Activated gamma-delta T cell (primary cell): ENCODE measurements around the gene ERC2.

Experiments
- DNase-seq: peaks from one replicate; lab custom pipeline; 2025; lab: John Stamatoyannopoulos, UW

ERC2 gene

GRCh38 chr3:55989366-55989765 is 478.9 kb downstream of the ERC2 start:
- no peak for DNase-seq

GRCh38 chr3:55988905-55989304 is 479.4 kb downstream of the ERC2 start:
- DNase-seq = no peak

GRCh38 chr3:55984626-55985025 is 483.6 kb downstream of the ERC2 start:
- DNase-seq = no peak

DNA sequence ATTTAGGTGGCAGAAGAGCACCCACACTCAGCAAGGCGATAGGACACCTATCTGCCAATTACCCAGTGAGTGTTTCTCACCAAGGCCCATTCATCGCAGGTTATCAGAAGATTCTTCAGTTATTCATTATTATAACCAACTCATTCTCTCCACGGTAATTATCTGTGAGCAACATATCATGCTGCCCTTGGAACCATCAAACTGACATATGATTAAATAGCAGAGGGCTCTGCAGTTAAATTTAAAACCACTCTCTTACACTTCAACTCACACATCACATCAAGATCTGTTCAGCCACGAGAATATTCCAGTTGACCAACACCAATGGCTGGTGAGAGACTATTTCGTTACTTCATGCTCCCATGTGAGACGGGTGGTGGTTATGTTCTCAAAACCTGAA is 489.3 kb downstream of the ERC2 start:
- DNase-seq = no peak

- DNase-seq = no peak
These were observed 493.7 kb downstream of the ERC2 start for GRCh38 chr3:55974421-55975165.

DNA sequence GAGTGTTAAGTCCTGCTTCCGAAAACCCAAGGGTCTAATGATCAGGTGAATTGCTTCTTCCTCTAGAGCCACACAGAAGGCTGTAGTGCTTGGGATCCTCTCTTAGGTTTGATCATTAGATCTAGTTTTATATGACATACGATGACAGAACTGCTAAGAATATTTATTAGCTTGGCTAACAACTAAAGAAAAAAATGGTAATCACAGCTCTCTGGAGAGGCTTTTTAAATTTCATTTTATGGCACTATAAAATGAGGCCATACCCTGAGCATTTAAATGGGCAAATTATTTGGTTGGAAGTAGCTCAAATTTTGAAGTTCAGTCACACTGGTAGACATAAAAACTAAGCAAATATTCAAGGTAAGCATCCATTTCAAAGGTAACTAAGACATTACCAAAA is 498.6 kb downstream of the ERC2 start:
- DNase-seq = no peak

- DNase-seq = no peak
These were observed 499.9 kb downstream of the ERC2 start for GRCh38 chr3:55968331-55968730.

DNA sequence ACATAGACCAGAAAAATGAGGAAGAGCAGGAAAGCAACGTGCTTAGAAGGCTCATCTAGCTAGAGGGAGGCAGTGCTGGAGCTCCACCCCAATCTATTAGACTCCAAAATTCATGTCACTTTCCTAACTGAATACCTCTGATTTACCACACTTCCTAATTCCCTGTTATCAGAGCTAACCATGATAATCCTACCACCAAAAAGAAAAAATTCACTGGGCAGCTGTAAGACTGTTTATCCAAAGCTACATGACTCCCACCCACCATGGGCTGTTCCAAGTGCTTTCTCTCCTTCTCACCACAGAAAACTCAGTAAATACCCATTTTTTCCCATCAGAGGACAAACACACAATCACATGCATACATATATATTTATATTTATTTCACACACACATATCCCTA is 501.7 kb downstream of the ERC2 start:
- DNase-seq = no peak

GRCh38 chr3:55965776-55966175 is 502.5 kb downstream of the ERC2 start:
- DNase-seq = no peak

DNA sequence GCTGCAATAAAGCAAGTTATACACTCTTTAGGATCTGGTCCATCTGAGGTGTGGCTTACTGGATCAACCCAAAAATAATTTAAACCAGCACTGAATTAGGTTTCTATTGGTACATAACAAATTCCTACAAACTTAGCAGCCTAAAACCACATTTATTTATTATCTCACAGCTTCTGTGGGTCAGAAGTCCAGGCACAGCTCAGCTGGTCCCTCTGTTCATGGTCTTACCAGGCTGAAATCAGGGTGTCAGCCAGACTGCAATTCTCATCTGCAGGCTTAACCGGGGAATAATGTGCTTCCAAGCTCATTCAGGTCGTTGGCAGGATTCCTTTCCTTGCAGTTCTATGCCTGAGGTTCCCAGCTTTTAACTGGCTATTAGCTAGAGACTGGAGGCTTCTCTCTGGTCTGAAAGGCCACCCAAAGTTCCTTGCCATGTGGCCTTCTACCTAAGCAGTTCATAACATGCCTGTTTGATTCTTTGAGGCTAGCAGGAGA is 503.7 kb downstream of the ERC2 start:
- no peak for DNase-seq

DNA sequence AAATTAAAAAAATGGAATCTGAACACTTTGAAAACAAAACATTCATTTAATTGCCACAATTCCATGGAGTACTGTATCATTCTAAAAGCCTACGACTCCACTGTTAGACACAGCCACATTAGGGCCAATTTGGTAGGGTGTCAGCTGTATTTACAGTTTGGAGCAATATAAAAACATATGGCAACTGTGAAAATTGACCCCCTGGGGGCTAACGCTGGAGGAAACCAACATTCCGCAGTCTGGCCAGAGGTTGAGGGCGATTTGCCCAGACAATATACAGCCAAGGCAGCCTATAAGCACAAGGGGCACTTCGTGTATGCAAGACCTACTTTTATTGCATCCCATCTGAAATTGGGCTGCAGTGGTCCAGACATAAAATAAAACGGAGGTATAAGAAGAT is 504.7 kb downstream of the ERC2 start:
- DNase-seq = no peak

GRCh38 chr3:55959471-55960080 is 508.7 kb downstream of the ERC2 start:
- DNase-seq = no peak

DNA sequence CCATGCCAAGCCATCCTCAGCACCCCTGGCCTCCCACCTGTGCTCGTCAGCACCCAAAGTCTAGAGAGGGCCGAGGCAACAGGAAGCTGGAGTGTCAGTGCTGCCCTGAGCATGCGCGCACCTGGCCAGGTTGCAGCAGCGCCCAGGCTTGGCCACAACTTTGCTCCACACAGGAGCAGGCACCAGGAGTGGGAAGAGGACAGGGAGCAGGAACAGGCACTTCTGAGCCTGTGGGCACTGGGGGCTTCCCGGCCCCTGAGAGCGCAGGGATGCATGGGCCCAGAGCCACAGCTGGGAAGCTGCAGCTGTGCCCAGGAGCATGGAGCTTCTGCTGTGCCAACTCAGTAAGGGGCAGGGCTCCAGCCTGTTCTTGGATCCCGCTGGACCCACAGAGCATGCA is 509.7 kb downstream of the ERC2 start:
- DNase-seq = no peak

DNA sequence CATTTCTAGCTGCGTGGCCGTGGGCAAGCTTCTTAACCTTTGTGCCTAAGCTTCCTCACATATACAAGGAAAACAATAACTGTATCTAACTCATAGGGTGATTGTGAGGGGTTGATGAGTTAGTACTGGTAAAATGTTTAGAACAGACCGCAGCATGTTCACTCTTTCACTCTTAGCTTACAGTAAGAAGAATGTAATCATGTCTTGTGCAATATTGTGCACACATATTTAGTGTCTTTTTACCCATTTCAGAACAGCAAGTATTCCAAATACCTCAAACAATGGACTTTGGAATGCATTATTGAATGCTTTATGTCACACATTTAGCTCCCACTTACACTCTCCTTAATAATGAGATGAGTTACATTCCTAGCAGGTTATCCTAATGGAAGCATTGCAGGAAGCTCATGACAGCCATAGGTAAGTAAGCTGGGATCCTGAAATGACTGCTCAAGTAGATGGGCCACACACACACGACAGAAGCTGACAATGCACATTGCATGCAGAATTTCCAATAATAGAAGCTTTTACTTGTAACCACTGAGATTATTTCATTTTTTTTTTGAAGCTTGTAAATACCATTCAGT is 512.3 kb downstream of the ERC2 start:
- no peak for DNase-seq

GRCh38 chr3:55951388-55951787 is 516.9 kb downstream of the ERC2 start:
- DNase-seq = no peak

DNA sequence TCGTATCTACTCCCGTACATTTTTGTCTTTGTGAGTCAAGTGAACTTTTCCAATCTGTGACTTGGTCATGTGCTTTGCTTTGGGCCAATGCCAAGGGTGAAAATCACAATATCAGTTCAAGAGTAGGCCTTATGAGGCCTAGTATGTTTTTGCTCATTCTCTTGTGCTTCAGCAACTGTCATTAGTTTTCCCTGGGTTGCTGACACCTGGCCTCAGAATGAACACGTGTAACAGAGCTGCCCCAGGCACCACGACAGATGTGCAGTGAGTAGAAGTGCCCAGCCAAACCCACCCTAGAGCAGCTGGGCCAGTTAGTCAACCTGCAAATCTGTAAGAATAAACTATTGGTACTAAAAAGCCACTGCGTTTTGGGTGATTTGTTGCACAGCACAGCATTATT is 520.9 kb downstream of the ERC2 start:
- DNase-seq = no peak

GRCh38 chr3:55946574-55947160 is 521.6 kb downstream of the ERC2 start:
- no peak for DNase-seq

GRCh38 chr3:55942868-55943267 is 525.4 kb downstream of the ERC2 start:
- no peak for DNase-seq

GRCh38 chr3:55939287-55939686 is 529.0 kb downstream of the ERC2 start:
- DNase-seq = no peak

GRCh38 chr3:55937301-55937700 is 531.0 kb downstream of the ERC2 start:
- DNase-seq = no peak

- DNase-seq = no peak
These were observed 531.7 kb downstream of the ERC2 start for GRCh38 chr3:55936549-55937052.

- no peak for DNase-seq
These were observed 533.0 kb downstream of the ERC2 start for GRCh38 chr3:55935241-55935640.

- no peak for DNase-seq
These were observed 533.5 kb downstream of the ERC2 start for GRCh38 chr3:55934771-55935170.
